Measurements from ENCODE around the gene ATP10A.
A peak's percentile ranks its signal among the peaks of the same experiment; 100 is the strongest.

ATP10A gene

DNA sequence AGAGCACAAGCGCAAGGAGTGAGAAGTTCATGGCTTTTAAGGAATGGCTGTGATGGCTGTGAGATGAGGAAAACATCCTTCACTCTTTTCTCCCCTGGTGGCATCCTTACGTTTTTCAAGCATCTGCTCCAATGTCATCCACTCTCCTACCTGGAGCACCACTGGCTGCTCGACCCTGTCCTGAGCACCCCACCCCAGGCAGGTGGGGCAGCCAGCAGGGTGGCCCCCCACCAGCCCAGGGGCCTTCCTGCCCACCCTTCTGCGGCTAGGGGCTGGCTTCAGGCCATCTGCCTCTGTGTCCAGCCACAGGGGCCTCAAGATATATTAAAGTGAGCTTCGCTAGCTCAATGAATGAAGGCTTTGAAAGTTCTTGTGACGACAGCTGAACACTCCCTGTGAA lies 56.1 kb downstream of the ATP10A start:
- no peaks in the 10 kb centered on the region for H3K9me3 ChIP-seq (ENCODE audit: control insufficient read depth, low read length)
- H3K4me3 ChIP-seq (ENCODE audit: low read length): no peak overlapping the region
- no peaks in the 10 kb centered on the region for H3K27me3 ChIP-seq (replicated peaks; ENCODE audit: control insufficient read depth, insufficient read depth, low read length)
- peaks cover 11% of the 10 kb centered on the region for H3K36me3 ChIP-seq (ENCODE audit: control insufficient read depth, insufficient read depth, low read length, severe bottlenecking)
- no peak for DNase-seq (ENCODE audit: low read depth)
- H3K9ac ChIP-seq (ENCODE audit: low read length): no peak overlapping the region
- H3K4me1 ChIP-seq (ENCODE audit: control insufficient read depth, insufficient read depth, low read length): no peaks in the 10 kb centered on the region

- H3K4me1 ChIP-seq (ENCODE audit: control insufficient read depth, insufficient read depth, low read length): no peaks in the 10 kb centered on the region
- H3K9ac ChIP-seq (ENCODE audit: low read length): no peak overlapping the region
- peak; percentile 23 for DNase-seq (ENCODE audit: low read depth)
- no peak overlapping the region for H3K4me3 ChIP-seq (ENCODE audit: low read length)
- no peaks in the 10 kb centered on the region for H3K9me3 ChIP-seq (ENCODE audit: control insufficient read depth, low read length)
- peaks cover 11% of the 10 kb centered on the region for H3K36me3 ChIP-seq (ENCODE audit: control insufficient read depth, insufficient read depth, low read length, severe bottlenecking)
- no peaks in the 10 kb centered on the region for H3K27me3 ChIP-seq (replicated peaks; ENCODE audit: control insufficient read depth, insufficient read depth, low read length)
Measured at GRCh38 chr15:25805031-25805430, 58.1 kb downstream of the ATP10A start.

DNA sequence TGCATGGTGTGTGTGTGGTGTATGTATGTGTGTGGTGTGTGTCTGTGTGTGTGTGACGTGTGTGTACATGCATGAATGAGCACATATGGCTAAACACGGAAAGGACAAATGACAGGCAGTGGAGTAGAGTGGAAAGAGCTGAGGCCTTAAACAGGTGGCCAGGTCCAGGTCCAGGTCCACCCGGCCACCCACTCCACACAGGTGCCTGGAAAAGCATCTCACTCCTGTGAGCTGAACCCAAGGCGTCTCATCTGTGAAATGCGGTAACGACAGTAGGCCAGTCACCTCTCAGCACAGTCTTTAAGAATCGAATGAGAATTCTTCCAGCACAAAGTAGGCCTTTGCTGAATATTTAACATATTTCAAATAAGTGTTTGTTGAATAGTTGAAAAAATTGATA lies 58.7 kb downstream of the ATP10A start:
- no peak overlapping the region for H3K9ac ChIP-seq (ENCODE audit: low read length)
- no peak overlapping the region for H3K4me3 ChIP-seq (ENCODE audit: low read length)
- peaks cover 11% of the 10 kb centered on the region for H3K36me3 ChIP-seq (ENCODE audit: control insufficient read depth, insufficient read depth, low read length, severe bottlenecking)
- H3K27me3 ChIP-seq (replicated peaks; ENCODE audit: control insufficient read depth, insufficient read depth, low read length): no peaks in the 10 kb centered on the region
- no peaks in the 10 kb centered on the region for H3K9me3 ChIP-seq (ENCODE audit: control insufficient read depth, low read length)
- no peaks in the 10 kb centered on the region for H3K4me1 ChIP-seq (ENCODE audit: control insufficient read depth, insufficient read depth, low read length)
- DNase-seq (ENCODE audit: low read depth): no peak

DNA sequence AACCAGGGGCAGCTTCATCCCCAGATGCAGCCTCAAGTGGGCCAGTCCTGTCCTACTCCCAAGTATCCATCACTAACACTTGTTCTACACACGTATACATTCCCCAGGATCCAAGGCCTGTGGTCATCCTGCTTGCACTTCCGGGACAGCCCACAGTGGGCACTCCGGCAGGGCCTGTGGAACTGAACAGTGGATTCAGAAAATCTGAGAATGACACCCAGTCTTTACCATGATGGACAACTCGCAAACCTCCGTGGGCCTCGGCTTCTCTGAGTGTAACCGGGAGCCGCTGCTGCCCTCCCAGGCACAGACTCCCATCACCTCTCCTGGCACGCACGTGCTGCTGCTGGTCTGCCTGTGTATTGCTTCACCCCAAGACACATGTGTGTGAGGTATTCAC lies 59.6 kb downstream of the ATP10A start:
- H3K4me3 ChIP-seq (ENCODE audit: low read length): no peak overlapping the region
- no peaks in the 10 kb centered on the region for H3K27me3 ChIP-seq (replicated peaks; ENCODE audit: control insufficient read depth, insufficient read depth, low read length)
- peaks cover 2% of the 10 kb centered on the region for H3K4me1 ChIP-seq (ENCODE audit: control insufficient read depth, insufficient read depth, low read length)
- DNase-seq (ENCODE audit: low read depth): no peak
- H3K9me3 ChIP-seq (ENCODE audit: control insufficient read depth, low read length): no peaks in the 10 kb centered on the region
- H3K36me3 ChIP-seq (ENCODE audit: control insufficient read depth, insufficient read depth, low read length, severe bottlenecking): peaks cover 11% of the 10 kb centered on the region
- no peak overlapping the region for H3K9ac ChIP-seq (ENCODE audit: low read length)

DNA sequence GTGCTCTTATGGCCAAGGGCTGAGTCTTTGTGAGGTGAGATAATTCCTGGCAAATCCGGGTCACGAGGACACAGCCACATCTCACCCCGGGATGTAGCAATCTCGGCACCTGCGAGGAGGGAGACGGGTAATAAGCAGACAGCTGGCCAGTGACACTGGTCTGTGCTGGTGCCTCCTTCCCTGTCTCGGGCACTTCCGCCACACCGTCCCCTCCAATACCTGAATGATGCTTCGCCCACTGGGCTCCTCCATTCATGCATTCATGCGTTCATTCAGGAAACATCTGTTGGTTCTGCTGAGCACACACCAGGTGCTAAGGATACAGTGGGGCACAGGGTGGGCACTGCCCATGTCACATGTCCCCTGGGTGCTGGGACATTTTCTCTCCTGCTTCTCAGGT lies 60.1 kb downstream of the ATP10A start:
- no peaks in the 10 kb centered on the region for H3K9me3 ChIP-seq (ENCODE audit: control insufficient read depth, low read length)
- no peak overlapping the region for H3K9ac ChIP-seq (ENCODE audit: low read length)
- H3K4me3 ChIP-seq (ENCODE audit: low read length): no peak overlapping the region
- no peaks in the 10 kb centered on the region for H3K27me3 ChIP-seq (replicated peaks; ENCODE audit: control insufficient read depth, insufficient read depth, low read length)
- DNase-seq (ENCODE audit: low read depth): no peak
- H3K36me3 ChIP-seq (ENCODE audit: control insufficient read depth, insufficient read depth, low read length, severe bottlenecking): peaks cover 11% of the 10 kb centered on the region
- peaks cover 7% of the 10 kb centered on the region for H3K4me1 ChIP-seq (ENCODE audit: control insufficient read depth, insufficient read depth, low read length)

GRCh38 chr15:25802285-25802830 lies 60.8 kb downstream of the ATP10A start:
- no peak overlapping the region for H3K9ac ChIP-seq (ENCODE audit: low read length)
- peaks cover 14% of the 10 kb centered on the region for H3K4me1 ChIP-seq (ENCODE audit: control insufficient read depth, insufficient read depth, low read length)
- H3K36me3 ChIP-seq (ENCODE audit: control insufficient read depth, insufficient read depth, low read length, severe bottlenecking): peaks cover 11% of the 10 kb centered on the region
- H3K27me3 ChIP-seq (replicated peaks; ENCODE audit: control insufficient read depth, insufficient read depth, low read length): no peaks in the 10 kb centered on the region
- no peak overlapping the region for H3K4me3 ChIP-seq (ENCODE audit: low read length)
- no peaks in the 10 kb centered on the region for H3K9me3 ChIP-seq (ENCODE audit: control insufficient read depth, low read length)
- no peak for DNase-seq (ENCODE audit: low read depth)

GRCh38 chr15:25801586-25802284 lies 61.4 kb downstream of the ATP10A start:
- Histone ChIP-seq H3K4me3 (ENCODE audit: low read length) (no peak overlapping the region), H3K9me3 (ENCODE audit: control insufficient read depth, low read length) (no peaks in the 10 kb centered on the region), H3K27me3 (replicated peaks; ENCODE audit: control insufficient read depth, insufficient read depth, low read length) (no peaks in the 10 kb centered on the region), H3K9ac (ENCODE audit: low read length) (no peak overlapping the region), H3K4me1 (ENCODE audit: control insufficient read depth, insufficient read depth, low read length) (peaks cover 19% of the 10 kb centered on the region), H3K36me3 (ENCODE audit: control insufficient read depth, insufficient read depth, low read length, severe bottlenecking) (peaks cover 9% of the 10 kb centered on the region)
- no peak for DNase-seq (ENCODE audit: low read depth)

DNA sequence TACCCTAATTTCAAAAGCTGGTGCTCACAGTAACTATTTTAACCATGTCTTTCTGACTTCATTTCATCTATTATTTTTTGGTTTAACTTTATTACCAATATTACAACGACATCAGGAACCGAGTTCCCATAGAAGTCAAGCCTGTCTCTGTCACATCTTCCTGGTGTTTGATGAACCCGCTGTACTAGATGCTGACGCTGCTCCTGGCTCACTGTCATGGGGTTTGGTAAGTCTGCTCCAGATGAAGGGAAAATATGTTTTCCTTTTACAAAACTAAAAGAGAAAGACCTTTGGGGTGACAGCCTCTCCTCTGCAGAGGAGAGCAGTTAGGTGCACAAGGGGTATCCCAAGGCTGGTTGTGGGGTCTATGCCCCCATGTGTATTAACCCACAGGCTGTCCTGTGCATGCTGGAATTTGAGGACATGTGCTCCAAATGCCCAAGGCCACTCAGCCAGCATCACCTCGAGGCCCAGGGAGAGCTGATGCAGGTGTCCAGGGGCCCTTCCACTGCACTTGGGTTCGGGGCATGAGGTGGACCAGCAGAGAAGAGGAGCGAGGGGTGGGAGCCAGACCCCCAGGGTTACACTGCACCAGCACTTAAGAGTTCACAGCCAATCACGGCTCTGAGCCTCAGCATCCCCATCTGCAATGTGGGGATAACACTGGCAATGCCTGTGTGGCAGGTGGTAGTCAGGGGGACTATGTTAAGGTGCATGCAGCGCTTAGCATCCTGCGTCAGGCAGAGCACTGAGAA lies 62.2 kb downstream of the ATP10A start:
- Histone ChIP-seq H3K4me3 (ENCODE audit: low read length) (no peak overlapping the region), H3K36me3 (ENCODE audit: control insufficient read depth, insufficient read depth, low read length, severe bottlenecking) (peaks cover 8% of the 10 kb centered on the region), H3K27me3 (replicated peaks; ENCODE audit: control insufficient read depth, insufficient read depth, low read length) (no peaks in the 10 kb centered on the region), H3K9ac (ENCODE audit: low read length) (no peak overlapping the region), H3K4me1 (ENCODE audit: control insufficient read depth, insufficient read depth, low read length) (peaks cover 24% of the 10 kb centered on the region), H3K9me3 (ENCODE audit: control insufficient read depth, low read length) (no peaks in the 10 kb centered on the region)
- no peak for DNase-seq (ENCODE audit: low read depth)

DNA sequence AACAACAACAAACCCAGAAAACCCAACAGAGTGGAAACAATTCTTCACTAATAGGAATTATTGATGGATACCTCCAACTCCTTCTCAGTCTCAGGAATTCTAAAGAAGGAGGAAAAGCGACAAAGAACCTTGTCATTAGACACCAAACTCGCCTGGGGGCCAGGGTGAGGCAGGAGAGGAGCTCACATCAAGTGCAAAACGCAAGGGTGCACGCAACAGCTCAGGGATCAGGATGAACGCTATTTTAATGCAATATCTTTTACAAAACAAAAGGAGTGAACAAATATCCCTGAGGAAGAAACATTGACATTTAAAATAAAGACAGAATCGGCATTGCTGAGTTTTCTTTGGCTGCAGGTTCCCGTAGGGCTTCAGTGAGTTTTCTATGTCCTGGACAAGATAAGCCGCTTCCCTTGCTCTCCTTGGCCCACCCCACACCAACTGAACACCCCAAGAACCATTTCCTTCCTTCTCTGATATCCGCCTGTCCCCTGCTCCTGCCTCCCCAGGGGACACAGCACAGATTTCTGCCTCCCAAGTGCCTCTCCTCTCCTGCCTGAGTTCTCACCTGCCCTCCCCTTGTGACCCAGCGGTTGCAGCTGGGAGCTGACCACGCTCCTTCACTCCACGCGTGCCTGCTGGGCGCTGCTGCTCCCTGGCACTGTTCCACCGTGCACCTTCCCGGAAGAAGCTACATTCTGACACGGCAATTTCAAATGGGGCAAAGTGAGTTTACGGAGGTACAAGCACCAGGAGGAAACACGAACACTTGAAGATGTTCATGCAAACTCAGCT lies 63.0 kb downstream of the ATP10A start:
- peaks cover 24% of the 10 kb centered on the region for H3K4me1 ChIP-seq (ENCODE audit: control insufficient read depth, insufficient read depth, low read length)
- no peak for DNase-seq (ENCODE audit: low read depth)
- no peak overlapping the region for H3K4me3 ChIP-seq (ENCODE audit: low read length)
- H3K9me3 ChIP-seq (ENCODE audit: control insufficient read depth, low read length): no peaks in the 10 kb centered on the region
- peaks cover 8% of the 10 kb centered on the region for H3K36me3 ChIP-seq (ENCODE audit: control insufficient read depth, insufficient read depth, low read length, severe bottlenecking)
- H3K27me3 ChIP-seq (replicated peaks; ENCODE audit: control insufficient read depth, insufficient read depth, low read length): no peaks in the 10 kb centered on the region
- H3K9ac ChIP-seq (ENCODE audit: low read length): no peak overlapping the region

DNA sequence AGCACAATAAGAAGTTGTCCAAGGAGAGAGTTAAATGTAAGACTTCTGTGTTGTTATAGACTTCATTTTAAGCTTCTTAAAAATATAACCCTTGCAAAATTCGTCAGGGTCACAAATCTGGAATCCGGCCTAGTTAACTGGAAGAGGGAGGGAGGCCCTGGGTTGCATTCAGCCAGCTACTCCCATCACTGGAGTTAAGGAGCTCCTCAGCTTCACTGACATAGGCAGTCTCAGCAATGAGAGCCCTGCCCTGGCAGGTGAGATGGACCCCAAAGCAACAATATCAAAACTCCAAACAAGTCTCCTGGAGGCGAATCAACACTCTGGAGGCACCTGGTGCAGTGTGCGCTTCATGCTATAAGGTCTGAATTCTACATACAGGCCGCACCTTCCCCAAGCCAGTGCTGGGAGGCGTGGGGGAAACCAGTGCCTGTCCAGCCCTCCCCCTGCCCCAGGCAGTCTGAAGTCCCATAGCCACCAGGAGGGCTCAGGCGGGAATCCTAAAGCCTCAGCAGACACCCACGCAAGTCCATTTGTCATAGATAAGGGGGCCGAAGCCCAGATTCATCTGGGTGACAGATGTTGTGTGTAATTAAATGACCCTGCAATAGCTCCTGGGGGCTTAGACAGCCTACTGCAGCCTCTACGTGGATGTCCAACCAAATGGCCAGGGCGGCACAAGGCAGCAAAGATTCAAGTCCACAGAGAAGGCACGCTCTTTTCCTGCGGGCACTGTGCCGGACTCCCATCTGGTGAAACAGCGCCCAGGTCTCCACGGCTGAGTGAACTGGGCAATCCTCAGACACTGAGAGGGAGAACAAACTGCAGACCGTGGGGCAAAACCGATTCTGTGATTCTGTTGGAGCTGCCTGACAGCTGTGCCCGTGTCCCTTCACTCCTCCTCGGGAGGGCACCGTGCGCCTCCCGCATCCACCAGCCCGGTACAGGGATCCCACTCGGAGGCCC lies 64.9 kb downstream of the ATP10A start:
- peaks cover 24% of the 10 kb centered on the region for H3K4me1 ChIP-seq (ENCODE audit: control insufficient read depth, insufficient read depth, low read length)
- DNase-seq (ENCODE audit: low read depth): peak; percentile 46
- no peaks in the 10 kb centered on the region for H3K27me3 ChIP-seq (replicated peaks; ENCODE audit: control insufficient read depth, insufficient read depth, low read length)
- H3K4me3 ChIP-seq (ENCODE audit: low read length): peak overlapping the region; percentile 15
- H3K36me3 ChIP-seq (ENCODE audit: control insufficient read depth, insufficient read depth, low read length, severe bottlenecking): no peaks in the 10 kb centered on the region
- peak overlapping the region; percentile 52 for H3K9ac ChIP-seq (ENCODE audit: low read length)
- no peaks in the 10 kb centered on the region for H3K9me3 ChIP-seq (ENCODE audit: control insufficient read depth, low read length)

Measured in adipocyte (in vitro differentiated cells).